HL-60 (cell line): ENCODE data around the gene MLLT10.

Experiments used
- POLR2AphosphoS5 ChIP-seq: IDR thresholded peaks from 2 replicates; pipeline ENCODE4 v1.6.1; 2012; ENCODE audit warnings: low read depth
- REST ChIP-seq: IDR thresholded peaks from 2 replicates; pipeline ENCODE4 v1.6.1; 2012; ENCODE audit warnings: low read depth; ENCODE audit not compliant: insufficient replicate concordance

GRCh38 chr10:21776883-21777282 lies 242.9 kb downstream of the MLLT10 start:
- TF ChIP-seq POLR2AphosphoS5 (no peak), REST (no peak)
